Measurements from ENCODE around the gene AKT1S1.

AKT1S1 gene

GRCh38 chr19:49866933-49867782 is 10.0 kb downstream of the AKT1S1 start, which contains the start of gene PNKP:
Gene PNKP (minus strand): TSS chr19:49867576. CDS start chr19:49867204, 372 bp downstream.
- peak; percentile 94 for DNase-seq

- no peak for DNase-seq
These were observed 12.3 kb downstream of the AKT1S1 start for GRCh38 chr19:49864890-49865289.

- no peak for DNase-seq
These were observed 13.2 kb downstream of the AKT1S1 start for GRCh38 chr19:49863935-49864320.

- no peak for DNase-seq
These were observed 13.8 kb downstream of the AKT1S1 start for GRCh38 chr19:49863254-49863934.

- no peak for DNase-seq
These were observed 14.5 kb downstream of the AKT1S1 start for GRCh38 chr19:49862391-49863253.

GRCh38 chr19:49861541-49862378 is 15.4 kb downstream of the AKT1S1 start:
- DNase-seq: no peak

- DNase-seq: no peak
These were observed 16.0 kb downstream of the AKT1S1 start for GRCh38 chr19:49861107-49861506.

GRCh38 chr19:49860336-49861102 is 16.6 kb downstream of the AKT1S1 start:
- DNase-seq: no peak

- DNase-seq: no peak
These were observed 17.3 kb downstream of the AKT1S1 start for GRCh38 chr19:49859682-49860335.

GRCh38 chr19:49858088-49858985 is 18.8 kb downstream of the AKT1S1 start:
- no peak for DNase-seq

- no peak for DNase-seq
These were observed 19.4 kb downstream of the AKT1S1 start for GRCh38 chr19:49857838-49858087.

GRCh38 chr19:49857061-49857837 is 19.9 kb downstream of the AKT1S1 start:
- DNase-seq: no peak

- DNase-seq: no peak
These were observed 20.6 kb downstream of the AKT1S1 start for GRCh38 chr19:49856574-49857021.

GRCh38 chr19:49855676-49856573 is 21.2 kb downstream of the AKT1S1 start:
- DNase-seq: no peak

GRCh38 chr19:49855277-49855675 is 21.9 kb downstream of the AKT1S1 start:
- no peak for DNase-seq

GRCh38 chr19:49854378-49855263 is 22.5 kb downstream of the AKT1S1 start:
- DNase-seq: no peak

GRCh38 chr19:49853852-49854377 is 23.2 kb downstream of the AKT1S1 start:
- no peak for DNase-seq
